OCI-LY1 (cell line): ENCODE data around the gene AFF1.

Experiments used
- H2AFZ ChIP-seq: fragments of 200-600 bp; sonication (generic), shearing (Covaris generic); 2 replicates; pipeline ENCODE4 v1.6.0; 2014; ENCODE audit warnings: antibody characterized with exemption, mild to moderate bottlenecking, low read length
- H3F3A ChIP-seq: fragments of 200-600 bp; sonication (generic), shearing (Covaris generic); 2 replicates; pipeline ENCODE4 v1.6.0; 2014; ENCODE audit warnings: mild to moderate bottlenecking, antibody characterized with exemption, low read length, moderate library complexity; ENCODE audit not compliant: insufficient read depth
- H3K27ac ChIP-seq: fragments of 200-600 bp; sonication (generic); 2 replicates; pipeline ENCODE4 v1.5.1; 2014; ENCODE audit warnings: low read length, mixed run types, mild to moderate bottlenecking, low read depth; ENCODE audit not compliant: poor library complexity, severe bottlenecking
- H3K27me3 ChIP-seq: fragments of 200-600 bp; sonication (generic); 2 replicates; pipeline ENCODE4 v1.6.0; 2014; ENCODE audit warnings: antibody characterized with exemption, mild to moderate bottlenecking, low read length, moderate library complexity; ENCODE audit not compliant: insufficient read depth
- H3K36me3 ChIP-seq: fragments of 200-600 bp; sonication (generic); 2 replicates; pipeline ENCODE4 v1.6.1; 2014; ENCODE audit warnings: mild to moderate bottlenecking, antibody characterized with exemption, low read length, moderate library complexity, mixed read lengths; ENCODE audit not compliant: insufficient read depth
- H3K4me1 ChIP-seq: fragments of 200-600 bp; sonication (generic); 2 replicates; pipeline ENCODE4 v1.5.1; 2014; ENCODE audit warnings: mild to moderate bottlenecking, low read length, moderate library complexity; ENCODE audit not compliant: insufficient read depth, severe bottlenecking
- H3K4me2 ChIP-seq: fragments of 200-600 bp; sonication (generic), shearing (Covaris generic); 2 replicates; pipeline ENCODE4 v1.6.1; 2014; ENCODE audit warnings: low read length
- H3K4me3 ChIP-seq: fragments of 200-600 bp; sonication (generic); 2 replicates; pipeline ENCODE4 v1.5.1; 2014; ENCODE audit warnings: low read length, low read depth, mild to moderate bottlenecking, mixed read lengths; ENCODE audit not compliant: poor library complexity, severe bottlenecking
- H3K79me2 ChIP-seq: fragments of 200-600 bp; shearing (Covaris generic); 2 replicates; pipeline ENCODE4 v1.6.1; 2016; ENCODE audit warnings: mixed run types, low read length, mixed read lengths; ENCODE audit not compliant: insufficient read depth
- H3K9ac ChIP-seq: fragments of 200-600 bp; sonication (generic), shearing (Covaris generic); 2 replicates; pipeline ENCODE4 v1.6.1; 2014; ENCODE audit warnings: mild to moderate bottlenecking, low read length, mixed read lengths
- H3K9me2 ChIP-seq: fragments of 200-600 bp; sonication (generic), shearing (Covaris generic); 2 replicates; pipeline ENCODE4 v1.6.1; 2014; ENCODE audit warnings: low read depth, mild to moderate bottlenecking, low read length, mixed read lengths
- H3K9me3 ChIP-seq: fragments of 200-600 bp; shearing (Covaris generic); 2 replicates; pipeline ENCODE4 v1.6.1; 2014; ENCODE audit warnings: low read length, mixed read lengths
- H4K20me1 ChIP-seq: fragments of 200-600 bp; sonication (generic), shearing (Covaris generic); 2 replicates; pipeline ENCODE4 v1.6.0; 2016; ENCODE audit warnings: mild to moderate bottlenecking, low read length; ENCODE audit not compliant: insufficient read depth
- EZH2 ChIP-seq: fragments of 200-600 bp; sonication (generic), shearing (Covaris generic); IDR thresholded peaks from 2 replicates; pipeline ENCODE4 v1.8.0; 2017; ENCODE audit warnings: borderline replicate concordance, mixed run types, mild to moderate bottlenecking, antibody characterized with exemption, low read length, moderate library complexity, mixed read lengths
- TF ChIP-seq, protein P1 (sequence below): fragments of 200-600 bp; sonication (generic), shearing (Covaris generic); IDR thresholded peaks from 2 replicates; pipeline ENCODE4 v1.5.1; 2017; ENCODE audit warnings: mild to moderate bottlenecking, antibody characterized with exemption, low read length, moderate library complexity, mixed read lengths

AFF1 gene

DNA sequence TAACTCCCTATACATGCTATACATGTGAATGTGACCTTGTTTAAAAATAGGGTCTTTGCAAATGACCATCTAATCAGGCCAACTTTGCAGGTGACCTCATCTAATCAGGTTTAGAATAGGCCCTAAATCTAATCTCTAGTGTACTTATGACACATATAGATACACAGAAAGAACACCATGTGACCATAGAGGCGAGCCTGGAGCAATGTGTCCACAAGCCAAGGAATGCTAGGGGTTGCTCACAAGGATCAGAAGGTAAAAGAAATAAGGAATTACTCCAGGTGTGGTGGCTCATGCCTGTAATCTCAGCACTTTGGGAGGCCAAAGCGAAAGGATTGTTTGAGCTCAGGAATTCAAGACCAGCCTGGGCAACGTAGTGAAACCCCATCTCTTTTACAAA, 32.9 kb upstream of the AFF1 start:
- no peaks in the 10 kb centered on the region for H3K79me2 ChIP-seq
- no peaks in the 10 kb centered on the region for H3K4me1 ChIP-seq
- H3K9me2 ChIP-seq = no peaks in the 10 kb centered on the region
- H3K9me3 ChIP-seq = no peaks in the 10 kb centered on the region
- no peak overlapping the region for H2AFZ ChIP-seq
- H3K36me3 ChIP-seq = no peaks in the 10 kb centered on the region; the same call in 1 of the 2 replicates
- no peak overlapping the region for H3K4me2 ChIP-seq
- no peak for TF ChIP-seq EZH2
- TF ChIP-seq, protein P1, sequence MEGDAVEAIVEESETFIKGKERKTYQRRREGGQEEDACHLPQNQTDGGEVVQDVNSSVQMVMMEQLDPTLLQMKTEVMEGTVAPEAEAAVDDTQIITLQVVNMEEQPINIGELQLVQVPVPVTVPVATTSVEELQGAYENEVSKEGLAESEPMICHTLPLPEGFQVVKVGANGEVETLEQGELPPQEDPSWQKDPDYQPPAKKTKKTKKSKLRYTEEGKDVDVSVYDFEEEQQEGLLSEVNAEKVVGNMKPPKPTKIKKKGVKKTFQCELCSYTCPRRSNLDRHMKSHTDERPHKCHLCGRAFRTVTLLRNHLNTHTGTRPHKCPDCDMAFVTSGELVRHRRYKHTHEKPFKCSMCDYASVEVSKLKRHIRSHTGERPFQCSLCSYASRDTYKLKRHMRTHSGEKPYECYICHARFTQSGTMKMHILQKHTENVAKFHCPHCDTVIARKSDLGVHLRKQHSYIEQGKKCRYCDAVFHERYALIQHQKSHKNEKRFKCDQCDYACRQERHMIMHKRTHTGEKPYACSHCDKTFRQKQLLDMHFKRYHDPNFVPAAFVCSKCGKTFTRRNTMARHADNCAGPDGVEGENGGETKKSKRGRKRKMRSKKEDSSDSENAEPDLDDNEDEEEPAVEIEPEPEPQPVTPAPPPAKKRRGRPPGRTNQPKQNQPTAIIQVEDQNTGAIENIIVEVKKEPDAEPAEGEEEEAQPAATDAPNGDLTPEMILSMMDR = no peak
- no peaks in the 10 kb centered on the region for H3K27me3 ChIP-seq
- H3F3A ChIP-seq = no peaks in the 10 kb centered on the region
- H3K9ac ChIP-seq = no peak overlapping the region
- no peaks in the 10 kb centered on the region for H4K20me1 ChIP-seq
- no peak overlapping the region for H3K27ac ChIP-seq
- no peak overlapping the region for H3K4me3 ChIP-seq

DNA sequence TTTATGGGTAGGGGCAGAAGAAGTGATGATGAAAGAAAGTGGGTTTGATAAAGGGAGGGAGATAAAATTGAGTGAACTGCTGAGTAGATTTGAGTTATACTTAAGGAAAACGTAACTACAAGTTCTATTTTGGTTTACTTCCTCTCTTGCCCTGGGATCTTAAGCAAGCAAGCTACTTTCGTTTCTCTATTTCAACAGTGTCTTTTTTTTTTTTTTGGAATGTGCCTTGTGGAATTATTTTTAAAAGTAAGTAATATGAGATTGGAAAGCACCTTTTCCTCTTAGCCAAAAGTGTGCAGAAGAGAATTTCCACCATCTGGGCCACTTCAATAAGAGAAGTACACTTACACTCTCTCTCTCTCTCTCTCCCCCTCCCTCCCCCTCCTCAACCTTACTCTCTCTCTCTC, 26.6 kb upstream of the AFF1 start:
- no peaks in the 10 kb centered on the region for H3K79me2 ChIP-seq
- no peak overlapping the region for H3K27ac ChIP-seq
- no peaks in the 10 kb centered on the region for H4K20me1 ChIP-seq
- no peaks in the 10 kb centered on the region for H3K27me3 ChIP-seq
- peaks cover 7% of the 10 kb centered on the region for H3K4me1 ChIP-seq
- H2AFZ ChIP-seq = no peak overlapping the region
- H3K9me3 ChIP-seq = no peaks in the 10 kb centered on the region
- H3K4me2 ChIP-seq = no peak overlapping the region
- H3K36me3 ChIP-seq = no peaks in the 10 kb centered on the region
- no peak overlapping the region for H3K4me3 ChIP-seq
- H3F3A ChIP-seq = no peaks in the 10 kb centered on the region
- H3K9ac ChIP-seq = no peak overlapping the region
- TF ChIP-seq EZH2 = no peak
- TF ChIP-seq, protein P1 = no peak
- no peaks in the 10 kb centered on the region for H3K9me2 ChIP-seq

DNA sequence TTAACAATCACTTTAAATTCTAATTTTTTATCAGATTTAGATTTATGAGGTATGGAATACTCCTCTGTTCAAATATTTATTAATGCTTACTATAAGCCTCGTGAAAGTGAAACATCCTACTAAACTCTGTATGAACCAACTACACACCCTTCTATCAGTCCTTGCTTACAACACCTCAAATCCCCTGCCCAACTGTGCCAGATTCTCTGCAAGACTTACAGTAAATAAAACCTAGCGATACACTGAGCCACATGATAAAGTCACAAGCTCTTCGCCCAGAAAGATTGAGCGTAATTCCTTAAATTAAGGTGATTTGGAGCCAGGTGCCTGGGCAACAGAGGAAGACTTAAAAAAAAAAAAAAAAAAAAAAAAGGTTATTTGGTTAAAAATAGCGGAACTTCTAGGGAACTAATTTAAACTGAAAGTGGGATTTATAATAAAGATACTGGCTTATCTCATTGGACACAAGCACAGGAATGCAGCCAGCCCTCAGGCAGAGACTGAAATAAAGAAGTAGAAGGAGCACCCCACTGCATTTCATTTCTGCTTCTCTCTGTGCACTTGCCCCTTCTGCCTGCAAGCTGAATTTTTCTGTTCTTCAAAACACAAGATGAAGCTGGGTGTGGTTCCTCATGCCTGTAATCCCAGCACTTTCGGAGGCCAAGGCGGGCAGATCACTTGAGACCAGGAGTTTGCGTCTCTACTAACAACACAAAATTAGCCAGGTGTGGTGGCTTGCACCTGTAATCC, 25.1 kb upstream of the AFF1 start:
- Histone ChIP-seq H3K27ac (no peak overlapping the region), H3K9ac (no peak overlapping the region), H3K9me3 (no peaks in the 10 kb centered on the region), H3K9me2 (no peaks in the 10 kb centered on the region), H4K20me1 (no peaks in the 10 kb centered on the region), H3K4me1 (peaks cover 7% of the 10 kb centered on the region), H3F3A (no peaks in the 10 kb centered on the region), H2AFZ (no peak overlapping the region), H3K27me3 (no peaks in the 10 kb centered on the region), H3K79me2 (no peaks in the 10 kb centered on the region), H3K4me2 (no peak overlapping the region), H3K36me3 (no peaks in the 10 kb centered on the region), H3K4me3 (no peak overlapping the region)
- TF ChIP-seq, protein P1 = no peak
- no peak for TF ChIP-seq EZH2
